Panc1 (cell line): Measurements from ENCODE around the gene CST9L. TPM values are rescaled to one million over a fixed set of nuclear protein-coding genes. Genes with fewer than 3 reads are reported as not detected.

ENCODE experiments used
- ATAC-seq: fragments of 200-7000 bp; cut with Tn5 transposase; 2 replicates; pipeline ENCODE4 v1.9.1; 2020; ENCODE audit warnings: mild to moderate bottlenecking, moderate library complexity
- BruUV-seq: library from RNA; stranded (reverse); fragments of 400-500 nt; replicated peaks from 2 replicates; lab custom pipeline; 2021; lab: Mats Ljungman, UMichigan
- CTCF ChIA-PET: fragments of 300-600 bp; sonication (Branson Sonifier 250); formaldehyde crosslinking; loops from one replicate; lab custom pipeline; 2022; ENCODE audit warnings: antibody characterized with exemption; lab: Charles Lee
- POLR2A ChIA-PET: fragments of 300-600 bp; sonication (Branson Sonifier 250); formaldehyde crosslinking; loops from one replicate; lab custom pipeline; 2022; ENCODE audit warnings: antibody characterized with exemption; lab: Charles Lee
- DNase-seq: peaks from one replicate; pipeline ENCODE4 v3.0.0-alpha.2; 2010; ENCODE audit warnings: low read depth, low spot score
- H3K27ac ChIP-seq: 2 replicates; pipeline ENCODE4 v1.5.1; 2011; ENCODE audit warnings: mild to moderate bottlenecking, low read length, inconsistent platforms
- H3K27me3 ChIP-seq: fragments of 200-500 bp; sonication (Bioruptor generic); 2 replicates; pipeline ENCODE4 v1.6.0; 2014; ENCODE audit warnings: low read length, inconsistent platforms; ENCODE audit not compliant: control insufficient read depth, insufficient read depth
- H3K36me3 ChIP-seq: fragments of 200-500 bp; sonication (Bioruptor generic); 2 replicates; pipeline ENCODE4 v1.5.1; 2014; ENCODE audit warnings: inconsistent platforms, mild to moderate bottlenecking, low read length, moderate library complexity; ENCODE audit not compliant: control insufficient read depth, insufficient read depth
- H3K4me1 ChIP-seq: 2 replicates; pipeline ENCODE4 v1.5.1; 2011; ENCODE audit warnings: inconsistent platforms, mild to moderate bottlenecking, low read length, moderate library complexity; ENCODE audit not compliant: control insufficient read depth, insufficient read depth
- H3K4me3 ChIP-seq, 2 experiments: 2 replicates each; pipeline ENCODE4 v1.5.1; 2011 to 2012; ENCODE audit warnings: low read depth in 2 of 2, low read length in 2 of 2, mild to moderate bottlenecking in 2 of 2, inconsistent platforms in 1 of 2, moderate library complexity in 1 of 2
- H3K9me3 ChIP-seq: fragments of 200-500 bp; sonication (Bioruptor generic); 2 replicates; pipeline ENCODE4 v1.5.1; 2014; ENCODE audit warnings: low read depth, mild to moderate bottlenecking, inconsistent platforms, low read length, moderate library complexity; ENCODE audit not compliant: control insufficient read depth, insufficient read depth
- CTCF ChIP-seq: fragments of 450-650 bp; IDR thresholded peaks from 2 replicates; pipeline ENCODE4 v1.5.1; 2017; ENCODE audit warnings: mild to moderate bottlenecking
- POLR2AphosphoS5 ChIP-seq: IDR thresholded peaks from 2 replicates; pipeline ENCODE4 v1.6.1; 2012; ENCODE audit warnings: mild to moderate bottlenecking, low read depth, low read length, moderate library complexity
- REST ChIP-seq, 2 experiments: IDR thresholded peaks; 2 replicates each; pipeline ENCODE4 v1.6.1; 2011 to 2012; ENCODE audit warnings: low read depth in 2 of 2, control low read depth in 1 of 2, low read length in 1 of 2, mild to moderate bottlenecking in 1 of 2, moderate library complexity in 1 of 2; ENCODE audit not compliant: insufficient read depth in 1 of 2
- SIN3A ChIP-seq: IDR thresholded peaks from 2 replicates; pipeline ENCODE4 v1.6.1; 2012; ENCODE audit warnings: low read depth, mild to moderate bottlenecking, low read length, moderate library complexity, borderline replicate concordance; ENCODE audit not compliant: insufficient read depth
- TCF7L2 ChIP-seq: IDR thresholded peaks from 2 replicates; pipeline ENCODE4 v1.6.1; 2011; ENCODE audit warnings: mild to moderate bottlenecking, low read depth, low read length, inconsistent platforms
- in situ Hi-C: cut with HindIII; loops from 2 replicates; pipeline ENCODE4 v1.10.0; 2016; ENCODE audit warnings: low sequenced_read_pairs, low pct_unique_long_range_greater_than_20kb
- intact Hi-C: fragments of 100-400 bp; cut with micrococcal nuclease; formaldehyde crosslinking; loops from one replicate; pipeline ENCODE4 v1.10.0; 2022; ENCODE audit not compliant: unreplicated experiment
- total RNA-seq: library from RNA; stranded (reverse); gene quantifications from one replicate; pipeline ENCODE4 v1.2.1, GENCODE V29; 2021; ENCODE audit not compliant: unreplicated experiment

CST9L gene
- total RNA-seq, 1 experiment from 2014 or later: not detected

GRCh38 chr20:23562721-23563342 is 5.5 kb downstream of the CST9L start:
- Histone ChIP-seq H3K4me1 (no peaks in the 10 kb centered on the region), H3K36me3 (no peaks in the 10 kb centered on the region), H3K27ac (no peak overlapping the region), H3K9me3 (no peaks in the 10 kb centered on the region), H3K27me3 (no peaks in the 10 kb centered on the region), H3K4me3 (no peak overlapping the region)
- in situ Hi-C loops: no loop called here
- intact Hi-C loops: no loop called here
- BruUV-seq: no TSS peak
- TF ChIP-seq POLR2AphosphoS5: no peak
- TF ChIP-seq REST (IDR thresholded peaks at IDR 0.05; ENCODE audit: insufficient read depth in 1 of 2, low read depth in 2 of 2, low read length in 1 of 2): no peak
- TF ChIP-seq SIN3A: no peak
- ChIA-PET CTCF (no interaction called here), POLR2A (no interaction called here)
- no peak for DNase-seq
- ATAC-seq: no peak

GRCh38 chr20:23554401-23554800 is 13.9 kb downstream of the CST9L start:
- no peak for DNase-seq
- intact Hi-C loops (no loop called here), in situ Hi-C loops (no loop called here)
- TF ChIP-seq POLR2AphosphoS5 (no peak), TCF7L2 (no peak), REST (IDR thresholded peaks at IDR 0.05; ENCODE audit: insufficient read depth in 1 of 2, low read depth in 2 of 2, low read length in 1 of 2) (no peak), CTCF (no peak), SIN3A (no peak)
- no peaks in the 10 kb centered on the region for H3K4me1 ChIP-seq
- H3K9me3 ChIP-seq: no peaks in the 10 kb centered on the region
- ChIA-PET POLR2A (no interaction called here), CTCF (no interaction called here)
- H3K27ac ChIP-seq: no peak overlapping the region
- H3K36me3 ChIP-seq: no peaks in the 10 kb centered on the region
- no peak overlapping the region for H3K4me3 ChIP-seq
- no peak for ATAC-seq
- no peaks in the 10 kb centered on the region for H3K27me3 ChIP-seq
- no TSS peak for BruUV-seq
